GM06990 (cell line): ENCODE measurements around the gene GPBAR1.

Experiments used
- DNase-seq: peaks from one replicate; pipeline ENCODE4 v3.0.0-alpha.2; 2011; ENCODE audit not compliant: insufficient read length; ENCODE audit errors: extremely low read depth
- H3K27me3 ChIP-seq: replicated peaks from 2 replicates; pipeline ENCODE4 v1.6.0; 2011; ENCODE audit warnings: low read length; ENCODE audit not compliant: control insufficient read depth, insufficient read depth
- H3K36me3 ChIP-seq: 2 replicates; pipeline ENCODE4 v1.5.1; 2011; ENCODE audit warnings: low read length; ENCODE audit not compliant: control insufficient read depth, insufficient read depth
- H3K4me3 ChIP-seq: replicated peaks from 2 replicates; pipeline ENCODE4 v1.5.1; 2011; ENCODE audit warnings: low read depth, mild to moderate bottlenecking, control low read depth, low read length
- TF ChIP-seq, protein P1 (sequence below): IDR thresholded peaks from 2 replicates; pipeline ENCODE4 v1.5.1; 2011; ENCODE audit warnings: low read length, control low read depth, mild to moderate bottlenecking, inconsistent platforms; ENCODE audit not compliant: insufficient read depth, poor library complexity, severe bottlenecking

Gene GPBAR1

DNA sequence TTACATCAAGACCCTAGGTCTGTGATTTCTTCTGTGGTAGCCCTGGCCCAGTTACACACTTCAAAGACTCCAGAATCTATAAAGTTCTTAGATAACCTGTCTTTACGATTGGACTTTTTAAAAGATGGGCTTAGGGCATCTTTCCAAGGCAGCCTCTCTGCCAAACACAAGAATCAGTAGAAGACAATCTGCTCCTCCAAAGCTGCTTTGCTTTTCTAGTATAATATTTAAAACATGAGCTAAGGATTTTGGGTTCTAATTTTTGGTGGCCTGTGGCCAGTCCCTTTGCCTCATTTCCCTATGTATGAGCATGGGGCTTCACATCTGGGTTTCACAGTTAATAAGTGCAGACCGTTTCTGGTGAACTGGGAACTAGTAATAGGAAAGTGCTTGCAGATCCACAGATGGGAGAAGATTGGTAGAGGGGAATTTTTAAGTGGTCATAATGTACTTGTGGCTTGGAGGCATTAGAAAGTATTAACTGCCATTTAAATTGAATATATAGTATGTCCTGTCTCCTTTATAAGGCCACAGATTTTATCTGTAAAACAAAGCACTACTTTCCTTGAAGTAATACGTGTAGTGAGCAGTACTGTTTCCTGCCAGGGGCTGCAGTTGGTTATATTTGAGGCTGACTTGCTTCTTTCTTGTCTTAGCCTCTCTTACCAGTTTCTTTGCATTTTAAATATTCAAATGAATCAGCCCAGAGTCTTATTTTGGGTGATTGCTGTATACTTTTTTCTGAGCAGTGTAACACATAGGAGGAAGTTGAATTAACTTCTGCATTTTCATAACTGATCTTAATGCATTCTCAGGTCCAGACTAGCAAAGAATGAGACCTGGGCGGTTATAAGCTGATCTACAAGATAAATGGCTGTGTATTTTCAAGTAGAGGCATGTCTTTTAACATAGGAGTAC lies 42.3 kb upstream of the GPBAR1 start:
- Histone ChIP-seq H3K27me3 (no peaks in the 10 kb centered on the region), H3K36me3 (no peaks in the 10 kb centered on the region; the same call in 1 of the 2 replicates), H3K4me3 (peak overlapping the region; percentile 84)
- DNase-seq = peak; percentile 48
- TF ChIP-seq, protein P1, sequence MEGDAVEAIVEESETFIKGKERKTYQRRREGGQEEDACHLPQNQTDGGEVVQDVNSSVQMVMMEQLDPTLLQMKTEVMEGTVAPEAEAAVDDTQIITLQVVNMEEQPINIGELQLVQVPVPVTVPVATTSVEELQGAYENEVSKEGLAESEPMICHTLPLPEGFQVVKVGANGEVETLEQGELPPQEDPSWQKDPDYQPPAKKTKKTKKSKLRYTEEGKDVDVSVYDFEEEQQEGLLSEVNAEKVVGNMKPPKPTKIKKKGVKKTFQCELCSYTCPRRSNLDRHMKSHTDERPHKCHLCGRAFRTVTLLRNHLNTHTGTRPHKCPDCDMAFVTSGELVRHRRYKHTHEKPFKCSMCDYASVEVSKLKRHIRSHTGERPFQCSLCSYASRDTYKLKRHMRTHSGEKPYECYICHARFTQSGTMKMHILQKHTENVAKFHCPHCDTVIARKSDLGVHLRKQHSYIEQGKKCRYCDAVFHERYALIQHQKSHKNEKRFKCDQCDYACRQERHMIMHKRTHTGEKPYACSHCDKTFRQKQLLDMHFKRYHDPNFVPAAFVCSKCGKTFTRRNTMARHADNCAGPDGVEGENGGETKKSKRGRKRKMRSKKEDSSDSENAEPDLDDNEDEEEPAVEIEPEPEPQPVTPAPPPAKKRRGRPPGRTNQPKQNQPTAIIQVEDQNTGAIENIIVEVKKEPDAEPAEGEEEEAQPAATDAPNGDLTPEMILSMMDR = no peak

DNA sequence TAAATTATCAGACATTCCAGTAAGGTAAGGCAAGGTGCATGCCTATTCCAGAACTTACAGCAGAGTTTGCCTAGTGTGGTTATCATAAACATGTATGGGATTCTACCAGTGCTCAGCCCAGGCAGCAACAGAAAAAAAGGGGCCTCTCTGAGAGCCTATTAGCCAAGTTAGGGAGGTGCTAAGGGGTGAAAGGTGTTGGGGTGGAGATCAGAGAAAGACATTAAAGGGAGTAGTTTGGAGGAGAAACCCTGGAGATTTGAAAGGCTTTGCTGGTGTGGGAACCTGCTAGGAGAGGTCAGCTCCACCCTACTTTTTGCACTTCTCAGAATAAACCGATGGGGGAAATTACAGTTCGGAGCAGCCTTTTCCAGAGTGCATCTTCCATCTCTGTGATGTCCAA lies 40.9 kb upstream of the GPBAR1 start:
- DNase-seq = no peak
- Histone ChIP-seq H3K4me3 (peak overlapping the region; percentile 84), H3K36me3 (no peaks in the 10 kb centered on the region; the same call in none of the 2 replicates), H3K27me3 (no peaks in the 10 kb centered on the region)
- TF ChIP-seq, protein P1 = no peak

DNA sequence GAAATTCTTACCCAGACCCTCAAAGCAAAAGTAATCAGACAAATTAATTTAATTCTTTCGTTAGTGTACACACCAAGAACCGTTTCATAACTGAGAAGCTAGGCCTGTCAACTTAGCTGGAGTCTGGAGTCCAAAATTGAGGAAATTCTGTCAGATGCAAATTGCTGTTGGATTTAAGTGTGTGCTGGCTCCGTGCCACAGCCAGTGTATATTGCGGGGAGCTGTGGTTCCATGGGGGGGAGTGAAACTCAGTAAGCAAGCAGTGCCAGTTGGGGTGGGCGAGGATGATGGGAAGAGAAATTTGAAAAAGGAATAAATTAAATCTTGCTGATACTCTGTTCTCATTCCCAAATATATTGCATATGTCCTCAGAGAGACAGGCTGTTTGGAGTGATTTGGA lies 39.8 kb upstream of the GPBAR1 start:
- TF ChIP-seq, protein P1 = no peak
- no peaks in the 10 kb centered on the region for H3K27me3 ChIP-seq
- peaks cover 3% of the 10 kb centered on the region for H3K36me3 ChIP-seq
- no peak for DNase-seq
- peak overlapping the region; percentile 84 for H3K4me3 ChIP-seq

DNA sequence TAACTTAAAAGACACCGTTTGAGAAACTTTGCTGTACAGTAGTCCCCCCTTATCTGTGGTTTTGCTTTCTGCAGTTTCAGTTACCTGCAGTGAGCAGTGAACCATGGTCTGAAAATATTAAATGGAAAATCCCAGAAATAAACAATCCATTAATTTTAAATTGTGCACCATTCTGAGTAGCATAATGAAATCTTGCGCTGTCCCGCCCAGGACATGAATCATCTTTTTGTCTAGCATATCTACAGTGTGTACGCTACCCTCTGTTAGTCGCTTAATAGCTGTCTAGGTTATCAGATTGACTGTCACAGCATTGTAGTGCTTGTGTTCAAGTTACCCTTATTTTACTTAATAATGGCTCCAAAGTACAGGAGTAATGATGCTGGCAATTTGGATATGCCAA lies 37.8 kb upstream of the GPBAR1 start:
- no peak overlapping the region for H3K4me3 ChIP-seq

DNA sequence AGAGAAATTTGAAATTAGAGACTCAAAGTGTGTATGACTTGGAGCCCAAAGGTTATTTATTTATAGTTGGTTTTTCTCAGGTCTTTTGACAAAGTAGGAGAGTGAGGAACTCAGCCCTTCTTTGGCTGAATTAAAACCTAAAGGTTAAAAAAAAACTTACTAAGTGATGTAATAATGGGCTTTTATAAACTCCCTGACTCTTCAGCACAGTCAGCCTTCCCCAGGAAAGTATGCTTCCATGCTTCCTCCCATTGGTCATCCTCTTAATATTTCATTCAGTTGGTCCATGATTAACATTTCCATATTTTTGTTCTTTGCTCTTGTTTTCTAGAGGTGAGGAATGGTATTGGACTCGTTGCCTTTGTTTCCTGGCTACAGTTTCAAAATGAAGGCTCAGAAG lies 36.6 kb upstream of the GPBAR1 start:
- H3K27me3 ChIP-seq = no peaks in the 10 kb centered on the region
- H3K4me3 ChIP-seq = no peak overlapping the region
- TF ChIP-seq, protein P1 = no peak
- peaks cover 6% of the 10 kb centered on the region for H3K36me3 ChIP-seq
- no peak for DNase-seq

More for the DNA sequence above, 37.8 kb upstream of the GPBAR1 start:
- DNase-seq = no peak
- H3K27me3 ChIP-seq = no peaks in the 10 kb centered on the region
- H3K36me3 ChIP-seq = peaks cover 6% of the 10 kb centered on the region
- TF ChIP-seq, protein P1 = no peak
